H9 (cell line): ENCODE data around the gene NCBP3. TPM values are rescaled to one million over a fixed set of nuclear protein-coding genes. Genes with fewer than 3 reads are reported as not detected.
A peak's percentile ranks its signal among the peaks of the same experiment; 100 is the strongest.

Experiments used
- DNase-seq: peaks from one replicate; pipeline ENCODE4 v3.0.0-alpha.2; 2017
- H2AFZ ChIP-seq: one replicate; pipeline ENCODE4 v1.6.1; 2013; ENCODE audit warnings: mild to moderate bottlenecking, low read length, control low read depth, moderate library complexity
- H2AK5ac ChIP-seq: 2 replicates; pipeline ENCODE4 v1.6.1; 2013; ENCODE audit warnings: low read length, control low read depth, mixed read lengths; ENCODE audit not compliant: insufficient read length
- H2BK120ac ChIP-seq: one replicate; pipeline ENCODE4 v1.6.1; 2013; ENCODE audit warnings: low read depth, mild to moderate bottlenecking, low read length, control low read depth, inconsistent platforms; ENCODE audit not compliant: poor library complexity, severe bottlenecking
- H2BK12ac ChIP-seq: 2 replicates; pipeline ENCODE4 v1.6.1; 2013; ENCODE audit warnings: low read length, control low read depth, mixed read lengths, low read depth; ENCODE audit not compliant: insufficient read length
- H2BK15ac ChIP-seq: 2 replicates; pipeline ENCODE4 v1.6.1; 2013; ENCODE audit warnings: low read depth, low read length, control low read depth
- H2BK20ac ChIP-seq: one replicate; pipeline ENCODE4 v1.6.1; 2013; ENCODE audit warnings: low read depth, mild to moderate bottlenecking, low read length, control low read depth, inconsistent platforms; ENCODE audit not compliant: poor library complexity, severe bottlenecking
- H2BK5ac ChIP-seq: 2 replicates; pipeline ENCODE4 v1.6.1; 2013; ENCODE audit warnings: low read length, control low read depth, mixed read lengths; ENCODE audit not compliant: insufficient read length
- H3K14ac ChIP-seq: 2 replicates; pipeline ENCODE4 v1.6.1; 2013; ENCODE audit warnings: low read length, control low read depth; ENCODE audit not compliant: insufficient read depth
- H3K18ac ChIP-seq: 2 replicates; pipeline ENCODE4 v1.6.1; 2013; ENCODE audit warnings: low read depth, mild to moderate bottlenecking, mixed read lengths, low read length, control low read depth; ENCODE audit not compliant: insufficient read length
- H3K23ac ChIP-seq: 2 replicates; pipeline ENCODE4 v1.6.1; 2013; ENCODE audit warnings: low read length, control low read depth, mixed read lengths, low read depth; ENCODE audit not compliant: insufficient read length
- H3K23me2 ChIP-seq: 2 replicates; pipeline ENCODE4 v1.6.1; 2013; ENCODE audit warnings: low read depth, mild to moderate bottlenecking, mixed read lengths, low read length, control low read depth; ENCODE audit not compliant: insufficient read length, poor library complexity, severe bottlenecking
- H3K27ac ChIP-seq: 2 replicates; pipeline ENCODE4 v1.5.1; 2013; ENCODE audit warnings: low read length, control low read depth, mixed read lengths, low read depth; ENCODE audit not compliant: insufficient read length
- H3K27me3 ChIP-seq: 2 replicates; pipeline ENCODE4 v1.6.1; 2013; ENCODE audit warnings: low read length, control low read depth, inconsistent platforms; ENCODE audit not compliant: insufficient read depth
- H3K4ac ChIP-seq: 2 replicates; pipeline ENCODE4 v1.6.1; 2013; ENCODE audit warnings: low read depth, mild to moderate bottlenecking, control low read depth, inconsistent platforms, low read length, moderate library complexity
- H3K4me1 ChIP-seq: 2 replicates; pipeline ENCODE4 v1.6.1; 2013; ENCODE audit warnings: low read length, control low read depth, inconsistent platforms; ENCODE audit not compliant: insufficient read depth
- H3K4me2 ChIP-seq: 2 replicates; pipeline ENCODE4 v1.6.1; 2013; ENCODE audit warnings: low read length, control low read depth, mixed read lengths; ENCODE audit not compliant: insufficient read length, insufficient read depth
- H3K56ac ChIP-seq: 2 replicates; pipeline ENCODE4 v1.6.1; 2013; ENCODE audit warnings: low read depth, mild to moderate bottlenecking, mixed read lengths, low read length, control low read depth; ENCODE audit not compliant: insufficient read length
- H3K79me1 ChIP-seq: 2 replicates; pipeline ENCODE4 v1.6.1; 2013; ENCODE audit warnings: low read depth, mild to moderate bottlenecking, moderate library complexity, low read length, control low read depth, inconsistent platforms; ENCODE audit not compliant: insufficient read depth, poor library complexity, severe bottlenecking
- H3K79me2 ChIP-seq: 2 replicates; pipeline ENCODE4 v1.6.1; 2013; ENCODE audit warnings: low read length, control low read depth, inconsistent platforms; ENCODE audit not compliant: insufficient read depth
- H3K9ac ChIP-seq: 2 replicates; pipeline ENCODE4 v1.6.1; 2013; ENCODE audit warnings: low read length, control low read depth, mixed read lengths; ENCODE audit not compliant: insufficient read length; ENCODE audit errors: extremely low read depth
- H3K9me3 ChIP-seq: one replicate; pipeline ENCODE4 v1.6.1; 2013; ENCODE audit warnings: low read depth, low read length, inconsistent platforms; ENCODE audit not compliant: control insufficient read depth
- H3T11ph ChIP-seq: one replicate; pipeline ENCODE4 v1.6.1; 2013; ENCODE audit warnings: mild to moderate bottlenecking, low read length, control low read depth, inconsistent platforms
- H4K20me1 ChIP-seq: one replicate; pipeline ENCODE4 v1.6.1; 2013; ENCODE audit not compliant: control insufficient read depth, insufficient read length, insufficient read depth
- H4K5ac ChIP-seq: 2 replicates; pipeline ENCODE4 v1.6.1; 2013; ENCODE audit warnings: low read depth, mild to moderate bottlenecking, mixed read lengths, low read length, control low read depth; ENCODE audit not compliant: insufficient read length
- H4K8ac ChIP-seq: replicated peaks from 2 replicates; pipeline ENCODE4 v1.6.1; 2013; ENCODE audit warnings: low read length, control low read depth, mixed read lengths, low read depth; ENCODE audit not compliant: insufficient read length
- H4K91ac ChIP-seq: 2 replicates; pipeline ENCODE4 v1.6.1; 2013; ENCODE audit warnings: low read depth, mild to moderate bottlenecking, moderate library complexity, mixed read lengths, low read length, control low read depth; ENCODE audit not compliant: insufficient read length
- H3K27ac Mint-ChIP-seq, 3 experiments: 2 replicates in 2 of 3; 3 replicates in 1 of 3; pipeline ENCODE4 v1.8.0; 2020 to 2021; ENCODE audit warnings: mixed read lengths in 3 of 3, mild to moderate bottlenecking in 1 of 3, moderate library complexity in 1 of 3
- H3K27me3 Mint-ChIP-seq: 2 replicates; pipeline ENCODE4 v1.8.0; 2021; ENCODE audit warnings: low read depth, mild to moderate bottlenecking, moderate library complexity, mixed read lengths
- H3K36me3 Mint-ChIP-seq, 3 experiments: 2 replicates in 2 of 3; 3 replicates in 1 of 3; pipeline ENCODE4 v1.8.0; 2020 to 2021; ENCODE audit warnings: low read depth in 3 of 3, mixed read lengths in 3 of 3; ENCODE audit not compliant: insufficient read depth in 1 of 3
- H3K4me1 Mint-ChIP-seq, 2 experiments: 2 replicates each; pipeline ENCODE4 v1.8.0; 2020; ENCODE audit warnings: mixed read lengths in 2 of 2
- H3K4me3 Mint-ChIP-seq, 2 experiments: 2 replicates in 1 of 2; 3 replicates in 1 of 2; pipeline ENCODE4 v1.8.0; 2020 to 2021; ENCODE audit warnings: mild to moderate bottlenecking in 2 of 2, mixed read lengths in 2 of 2, moderate library complexity in 1 of 2
- H3K9me3 Mint-ChIP-seq, 2 experiments: 2 replicates in 1 of 2; 3 replicates in 1 of 2; pipeline ENCODE4 v1.8.0; 2020; ENCODE audit warnings: mild to moderate bottlenecking in 2 of 2, mixed read lengths in 2 of 2, moderate library complexity in 1 of 2
- whole genome bisulfite sequencing: extraction: QIAGEN DNeasy Blood & Tissue Kit; methylation state at CpG from one replicate; pipeline ENCODE4 v1.1.7; 2013; ENCODE audit warnings: missing lambda C conversion rate, low lambda C conversion rate, mixed read lengths; ENCODE audit not compliant: insufficient read length; ENCODE audit errors: extremely low coverage; 5-methylcytosine and 5-hydroxymethylcytosine counted together
- total RNA-seq: library from RNA; stranded (reverse); gene quantifications from 2 replicates; pipeline ENCODE4 v1.2.1, GENCODE V29; 2021
- TF ChIP-seq, protein P1 (sequence below): fragments of 200-600 bp; sonication (generic); conservative IDR thresholded peaks from 3 replicates; pipeline ENCODE4 v1.8.0; 2021; ENCODE audit warnings: antibody characterized with exemption, mild to moderate bottlenecking

The NCBP3 gene
- total RNA-seq, 1 experiment from 2014 or later, result 45.7 TPM

DNA sequence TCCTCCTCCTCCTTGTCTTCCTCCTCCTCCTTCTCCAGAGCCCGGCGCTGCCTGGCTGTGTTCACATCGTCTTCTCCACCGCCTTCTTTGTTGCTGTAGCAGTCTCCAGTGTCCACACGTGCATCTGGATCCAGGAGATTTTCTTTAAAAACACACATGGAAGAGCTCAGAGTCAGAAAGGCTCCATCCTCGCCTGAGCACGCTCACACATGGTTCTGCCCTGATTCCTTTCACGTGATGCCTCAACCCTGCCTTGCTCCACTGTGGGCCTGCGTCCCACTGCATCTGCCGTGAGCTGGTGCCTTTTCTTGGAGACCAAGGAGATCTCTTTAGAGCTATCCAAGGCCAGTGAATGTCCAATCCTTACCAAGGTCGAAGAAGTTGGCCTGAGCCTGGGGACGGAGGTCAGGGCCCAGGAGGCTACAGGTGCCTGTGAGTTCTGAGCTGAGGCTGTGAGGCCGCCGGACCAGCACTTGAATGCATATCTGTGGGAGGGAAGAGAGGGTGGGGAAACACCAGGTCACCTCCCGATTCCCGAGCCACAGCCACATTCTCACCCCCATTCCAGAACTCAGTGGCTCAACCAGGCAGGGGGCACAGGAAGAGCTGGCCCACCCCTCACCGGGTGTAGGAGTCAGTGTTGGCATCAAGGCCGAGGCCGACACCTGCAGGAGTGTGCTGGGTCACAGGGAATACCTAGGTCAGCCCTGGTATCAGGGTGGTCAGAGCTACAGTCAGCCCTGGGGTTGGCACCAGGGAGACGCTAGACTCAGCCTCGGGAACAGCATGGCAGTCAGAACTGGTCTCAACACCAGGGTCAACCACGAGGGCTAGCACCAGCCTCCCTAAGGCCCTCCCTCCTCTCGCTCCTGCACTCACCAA, 84.8 kb downstream of the NCBP3 start:
- H3K4me2 ChIP-seq, result no peak overlapping the region
- H4K91ac ChIP-seq, result no peak overlapping the region
- Mint-ChIP-seq H3K9me3 (peaks cover 7 to 10% of the 10 kb centered on the region in 2 experiments; a peak in 4 of 5 replicates), H3K4me3 (no peak overlapping the region), H3K36me3 (peaks cover 0 to 13% (median 8%) of the 10 kb centered on the region in 3 experiments; a peak in 5 of 7 replicates), H3K27me3 (peaks cover 4% of the 10 kb centered on the region; the same call in 1 of the 2 replicates), H3K4me1 (no peaks in the 10 kb centered on the region), H3K27ac (no peak overlapping the region)
- no peak overlapping the region for H3K9ac ChIP-seq
- H3K23ac ChIP-seq, result no peak overlapping the region
- H3K4ac ChIP-seq, result no peak overlapping the region
- no peak overlapping the region for H2BK15ac ChIP-seq
- H2BK12ac ChIP-seq, result no peak overlapping the region
- H3K27ac ChIP-seq, result no peak overlapping the region
- no peaks in the 10 kb centered on the region for H3K79me2 ChIP-seq
- H3K14ac ChIP-seq, result no peak overlapping the region; the same call in 1 of the 2 replicates
- no peak overlapping the region for H4K5ac ChIP-seq
- no peak overlapping the region for H3T11ph ChIP-seq
- no peak overlapping the region for H2BK5ac ChIP-seq
- H2AFZ ChIP-seq, result no peak overlapping the region
- no peak overlapping the region for H2BK120ac ChIP-seq
- no peak overlapping the region for H2AK5ac ChIP-seq
- TF ChIP-seq, protein P1, sequence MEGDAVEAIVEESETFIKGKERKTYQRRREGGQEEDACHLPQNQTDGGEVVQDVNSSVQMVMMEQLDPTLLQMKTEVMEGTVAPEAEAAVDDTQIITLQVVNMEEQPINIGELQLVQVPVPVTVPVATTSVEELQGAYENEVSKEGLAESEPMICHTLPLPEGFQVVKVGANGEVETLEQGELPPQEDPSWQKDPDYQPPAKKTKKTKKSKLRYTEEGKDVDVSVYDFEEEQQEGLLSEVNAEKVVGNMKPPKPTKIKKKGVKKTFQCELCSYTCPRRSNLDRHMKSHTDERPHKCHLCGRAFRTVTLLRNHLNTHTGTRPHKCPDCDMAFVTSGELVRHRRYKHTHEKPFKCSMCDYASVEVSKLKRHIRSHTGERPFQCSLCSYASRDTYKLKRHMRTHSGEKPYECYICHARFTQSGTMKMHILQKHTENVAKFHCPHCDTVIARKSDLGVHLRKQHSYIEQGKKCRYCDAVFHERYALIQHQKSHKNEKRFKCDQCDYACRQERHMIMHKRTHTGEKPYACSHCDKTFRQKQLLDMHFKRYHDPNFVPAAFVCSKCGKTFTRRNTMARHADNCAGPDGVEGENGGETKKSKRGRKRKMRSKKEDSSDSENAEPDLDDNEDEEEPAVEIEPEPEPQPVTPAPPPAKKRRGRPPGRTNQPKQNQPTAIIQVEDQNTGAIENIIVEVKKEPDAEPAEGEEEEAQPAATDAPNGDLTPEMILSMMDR, result no peak
- H3K79me1 ChIP-seq, result no peaks in the 10 kb centered on the region
- no CpG with 5 or more reads among the region's 23 CpGs for WGBS
- H4K20me1 ChIP-seq, result no peaks in the 10 kb centered on the region
- no peak for DNase-seq
- H2BK20ac ChIP-seq, result no peak overlapping the region
- no peaks in the 10 kb centered on the region for H3K4me1 ChIP-seq
- H3K27me3 ChIP-seq, result no peaks in the 10 kb centered on the region
- no peaks in the 10 kb centered on the region for H3K9me3 ChIP-seq
- no peak overlapping the region for H4K8ac ChIP-seq
- peak overlapping the region; percentile 5 for H3K18ac ChIP-seq
- no peaks in the 10 kb centered on the region for H3K23me2 ChIP-seq
- no peak overlapping the region for H3K56ac ChIP-seq
